Measurements from ENCODE around the gene NAGLU. TPM values are rescaled to one million over a fixed set of nuclear protein-coding genes. Genes with fewer than 3 reads are reported as not detected.

The NAGLU gene
- total and polyA plus RNA-seq, 9 donors: 15.4 to 24.1 (median 20.6) TPM

DNA sequence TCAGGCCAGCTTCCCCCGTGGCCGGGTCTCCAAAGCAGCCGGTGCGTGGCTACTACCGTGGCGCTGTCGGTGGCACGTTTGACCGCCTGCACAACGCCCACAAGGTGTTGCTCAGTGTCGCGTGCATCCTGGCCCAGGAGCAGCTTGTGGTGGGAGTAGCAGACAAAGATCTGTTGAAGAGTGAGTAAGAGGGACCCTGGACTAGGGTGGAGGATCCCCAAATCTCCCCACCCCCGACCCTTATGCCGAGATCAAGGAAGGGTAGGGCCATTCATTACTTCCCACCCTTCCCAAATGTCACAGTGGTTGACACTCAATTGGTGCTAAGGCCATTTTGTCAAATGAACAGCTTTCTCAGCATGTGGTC lies 27.1 kb downstream of the NAGLU start:
- DNase-seq: no peak
- H3K27ac ChIP-seq (ENCODE audit: low read length): peak overlapping the region; percentile 96
- 80% methylated on average over 12 of the region's 14 CpGs for WGBS (ENCODE audit: insufficient coverage)
- H3K36me3 ChIP-seq (ENCODE audit: control insufficient read depth, insufficient read depth, low read length): peaks cover 34% of the 10 kb centered on the region
- H3K4me3 ChIP-seq (ENCODE audit: low read length): peak overlapping the region; percentile 95
- H3K9me3 ChIP-seq (replicated peaks; ENCODE audit: control insufficient read depth, low read depth, low read length): no peaks in the 10 kb centered on the region
- peaks cover 40% of the 10 kb centered on the region for H3K4me1 ChIP-seq (ENCODE audit: control insufficient read depth, insufficient read depth, low read length)
- no peaks in the 10 kb centered on the region for H3K27me3 ChIP-seq (ENCODE audit: control insufficient read depth, insufficient read depth, low read length)

DNA sequence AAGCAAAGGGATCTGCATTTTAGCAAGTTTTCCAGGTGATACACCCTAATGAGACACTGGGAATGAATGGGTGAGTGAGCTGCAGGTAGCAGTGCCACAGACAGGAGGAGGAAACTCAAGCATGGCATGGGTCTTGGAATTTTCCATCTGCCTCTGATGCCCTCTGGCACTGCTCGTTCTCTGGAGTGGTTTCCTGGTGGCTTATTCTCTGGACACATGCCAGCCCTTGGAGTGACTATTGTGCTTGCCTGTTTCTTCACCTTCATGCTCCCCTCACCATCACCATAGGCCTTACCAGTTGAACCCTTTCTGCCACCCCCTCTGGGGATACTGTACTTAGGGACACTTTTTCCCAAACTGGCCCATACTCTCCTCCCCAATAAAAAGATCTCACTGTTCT lies 27.5 kb downstream of the NAGLU start:
- no peaks in the 10 kb centered on the region for H3K9me3 ChIP-seq (replicated peaks; ENCODE audit: control insufficient read depth, low read depth, low read length)
- DNase-seq: no peak
- peaks cover 44% of the 10 kb centered on the region for H3K4me1 ChIP-seq (ENCODE audit: control insufficient read depth, insufficient read depth, low read length)
- no peaks in the 10 kb centered on the region for H3K27me3 ChIP-seq (ENCODE audit: control insufficient read depth, insufficient read depth, low read length)
- peaks cover 38% of the 10 kb centered on the region for H3K36me3 ChIP-seq (ENCODE audit: control insufficient read depth, insufficient read depth, low read length)
- WGBS (ENCODE audit: insufficient coverage): 69% methylated on average over 1 of the region's 1 CpG
- no peak overlapping the region for H3K27ac ChIP-seq (ENCODE audit: low read length)
- no peak overlapping the region for H3K4me3 ChIP-seq (ENCODE audit: low read length)

DNA sequence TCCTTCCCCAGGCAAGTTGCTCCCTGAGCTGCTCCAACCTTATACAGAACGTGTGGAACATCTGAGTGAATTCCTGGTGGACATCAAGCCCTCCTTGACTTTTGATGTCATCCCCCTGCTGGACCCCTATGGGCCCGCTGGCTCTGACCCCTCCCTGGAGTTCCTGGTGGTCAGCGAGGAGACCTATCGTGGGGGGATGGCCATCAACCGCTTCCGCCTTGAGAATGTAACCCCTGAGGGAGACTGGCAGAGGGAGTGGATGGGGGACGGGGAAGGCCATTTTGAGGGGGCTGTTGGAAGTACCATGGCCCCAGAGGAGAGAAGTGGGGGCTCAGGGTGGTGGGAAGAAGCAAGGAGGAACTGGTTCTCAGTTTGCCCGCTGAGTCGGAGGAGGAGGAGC lies 27.9 kb downstream of the NAGLU start:
- H3K4me1 ChIP-seq (ENCODE audit: control insufficient read depth, insufficient read depth, low read length): peaks cover 44% of the 10 kb centered on the region
- H3K36me3 ChIP-seq (ENCODE audit: control insufficient read depth, insufficient read depth, low read length): peaks cover 42% of the 10 kb centered on the region
- H3K27me3 ChIP-seq (ENCODE audit: control insufficient read depth, insufficient read depth, low read length): no peaks in the 10 kb centered on the region
- no peak for DNase-seq
- no peaks in the 10 kb centered on the region for H3K9me3 ChIP-seq (replicated peaks; ENCODE audit: control insufficient read depth, low read depth, low read length)
- H3K27ac ChIP-seq (ENCODE audit: low read length): no peak overlapping the region
- WGBS (ENCODE audit: insufficient coverage): 75% methylated on average over 4 of the region's 9 CpGs
- H3K4me3 ChIP-seq (ENCODE audit: low read length): no peak overlapping the region

DNA sequence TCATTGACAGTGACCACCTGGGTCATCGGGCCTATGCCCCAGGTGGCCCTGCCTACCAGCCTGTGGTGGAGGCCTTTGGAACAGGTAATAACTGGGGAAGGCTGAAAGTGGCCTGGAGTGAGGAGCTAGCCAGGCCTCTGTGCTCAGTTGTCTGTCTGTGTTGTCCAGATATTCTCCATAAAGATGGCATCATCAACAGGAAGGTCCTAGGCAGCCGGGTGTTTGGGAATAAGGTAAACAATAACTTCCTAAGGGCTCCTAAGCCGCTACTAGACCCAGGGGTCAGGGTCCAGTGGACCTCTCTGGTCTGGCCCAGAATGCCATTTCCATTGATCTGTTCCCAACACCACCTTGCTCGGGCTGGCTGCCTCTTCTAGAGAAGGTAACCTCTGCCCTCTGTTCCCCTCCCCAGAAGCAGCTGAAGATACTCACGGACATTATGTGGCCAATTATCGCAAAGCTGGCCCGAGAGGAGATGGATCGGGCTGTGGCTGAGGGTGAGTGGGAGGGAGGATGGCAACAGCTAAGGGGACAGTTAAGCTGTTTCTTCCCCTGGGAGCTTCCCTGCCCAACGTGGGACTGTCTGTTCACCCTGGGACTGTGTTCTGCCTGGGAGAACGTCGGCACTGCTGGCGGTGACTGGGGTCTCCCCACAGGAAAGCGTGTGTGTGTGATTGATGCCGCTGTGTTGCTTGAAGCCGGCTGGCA lies 28.9 kb downstream of the NAGLU start:
- WGBS (ENCODE audit: insufficient coverage): 86% methylated on average over 5 of the region's 15 CpGs
- Histone ChIP-seq H3K27ac (ENCODE audit: low read length) (no peak overlapping the region), H3K36me3 (ENCODE audit: control insufficient read depth, insufficient read depth, low read length) (peaks cover 52% of the 10 kb centered on the region)

DNA sequence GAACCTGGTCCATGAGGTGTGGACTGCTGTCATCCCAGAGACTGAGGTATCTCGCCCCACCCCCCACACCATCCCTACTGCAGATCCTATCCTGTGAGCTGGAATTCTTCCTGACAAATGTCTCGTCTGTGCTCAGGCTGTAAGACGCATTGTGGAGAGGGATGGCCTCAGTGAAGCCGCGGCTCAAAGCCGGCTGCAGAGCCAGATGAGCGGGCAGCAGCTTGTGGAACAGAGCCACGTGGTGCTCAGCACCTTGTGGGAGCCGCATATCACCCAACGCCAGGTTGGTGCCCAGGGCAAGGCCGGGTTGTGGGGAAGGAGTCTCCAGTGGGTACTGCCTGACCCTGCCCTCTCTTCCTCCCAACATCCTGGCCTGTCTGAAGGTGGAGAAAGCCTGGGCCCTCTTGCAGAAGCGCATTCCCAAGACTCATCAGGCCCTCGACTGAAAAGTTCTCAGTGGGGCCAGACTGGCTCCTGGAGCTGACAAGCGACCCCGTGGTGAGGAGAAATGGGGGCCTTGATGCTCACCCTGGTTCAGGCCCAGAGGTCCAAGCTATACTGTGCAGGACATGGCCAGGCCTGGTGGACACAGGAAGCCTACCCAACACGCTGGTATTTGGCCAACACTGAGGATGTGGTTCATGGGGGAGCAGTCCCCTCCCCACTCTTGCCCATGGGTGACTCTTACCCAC lies 29.6 kb downstream of the NAGLU start:
- H3K27ac ChIP-seq (ENCODE audit: low read length): no peak overlapping the region
- WGBS (ENCODE audit: insufficient coverage): 91% methylated on average over 11 of the region's 16 CpGs
- H3K4me1 ChIP-seq (ENCODE audit: control insufficient read depth, insufficient read depth, low read length): peaks cover 44% of the 10 kb centered on the region

More for the DNA sequence above, 28.9 kb downstream of the NAGLU start:
- DNase-seq: no peak
- H3K4me3 ChIP-seq (ENCODE audit: low read length): no peak overlapping the region
- no peaks in the 10 kb centered on the region for H3K9me3 ChIP-seq (replicated peaks; ENCODE audit: control insufficient read depth, low read depth, low read length)
- H3K27me3 ChIP-seq (ENCODE audit: control insufficient read depth, insufficient read depth, low read length): no peaks in the 10 kb centered on the region
- peaks cover 44% of the 10 kb centered on the region for H3K4me1 ChIP-seq (ENCODE audit: control insufficient read depth, insufficient read depth, low read length)

DNA sequence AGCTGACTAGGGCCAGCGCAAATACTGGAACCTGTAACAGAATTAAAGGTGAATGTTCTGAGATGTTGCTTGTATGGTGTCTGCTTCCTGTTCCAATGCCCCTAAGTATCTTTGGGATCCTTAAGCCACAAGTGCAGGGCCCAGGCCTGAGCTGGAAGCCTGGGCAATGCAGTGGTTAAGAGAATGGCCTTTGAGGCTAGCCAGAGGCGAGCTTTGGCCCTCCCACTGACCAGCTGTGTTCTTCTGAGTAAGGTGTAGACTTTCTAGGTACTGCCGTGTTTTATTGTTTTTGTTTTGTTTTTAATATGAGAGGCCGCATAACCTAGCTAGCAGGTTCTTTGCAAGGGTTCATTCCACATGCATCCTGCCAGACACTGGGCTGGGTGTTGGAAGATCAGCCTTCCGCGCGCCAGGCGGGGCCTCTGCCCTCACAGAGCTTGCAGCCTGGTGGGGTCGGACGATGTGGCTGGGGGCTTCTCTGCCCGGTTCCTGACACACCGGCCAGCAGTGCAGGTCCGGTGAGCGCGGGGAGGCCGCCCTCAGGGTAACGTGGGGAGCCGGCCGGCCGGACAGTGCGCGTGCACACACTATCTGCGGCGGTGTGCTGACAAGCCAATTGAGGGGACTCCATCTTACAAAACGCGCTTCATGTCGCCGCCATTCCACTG lies 30.3 kb downstream of the NAGLU start:
- peak overlapping the region; percentile 74 for H3K27ac ChIP-seq (ENCODE audit: low read length)
- H3K36me3 ChIP-seq (ENCODE audit: control insufficient read depth, insufficient read depth, low read length): peaks cover 64% of the 10 kb centered on the region
- WGBS (ENCODE audit: insufficient coverage): 23% methylated on average over 20 of the region's 28 CpGs
- no peak for DNase-seq
- no peaks in the 10 kb centered on the region for H3K9me3 ChIP-seq (replicated peaks; ENCODE audit: control insufficient read depth, low read depth, low read length)
- peaks cover 41% of the 10 kb centered on the region for H3K4me1 ChIP-seq (ENCODE audit: control insufficient read depth, insufficient read depth, low read length)
- H3K4me3 ChIP-seq (ENCODE audit: low read length): peak overlapping the region; percentile 97
- H3K27me3 ChIP-seq (ENCODE audit: control insufficient read depth, insufficient read depth, low read length): no peaks in the 10 kb centered on the region

More for the DNA sequence above, 29.6 kb downstream of the NAGLU start:
- H3K36me3 ChIP-seq (ENCODE audit: control insufficient read depth, insufficient read depth, low read length): peaks cover 58% of the 10 kb centered on the region
- no peak overlapping the region for H3K4me3 ChIP-seq (ENCODE audit: low read length)
- H3K9me3 ChIP-seq (replicated peaks; ENCODE audit: control insufficient read depth, low read depth, low read length): no peaks in the 10 kb centered on the region
- DNase-seq: no peak
- no peaks in the 10 kb centered on the region for H3K27me3 ChIP-seq (ENCODE audit: control insufficient read depth, insufficient read depth, low read length)

DNA sequence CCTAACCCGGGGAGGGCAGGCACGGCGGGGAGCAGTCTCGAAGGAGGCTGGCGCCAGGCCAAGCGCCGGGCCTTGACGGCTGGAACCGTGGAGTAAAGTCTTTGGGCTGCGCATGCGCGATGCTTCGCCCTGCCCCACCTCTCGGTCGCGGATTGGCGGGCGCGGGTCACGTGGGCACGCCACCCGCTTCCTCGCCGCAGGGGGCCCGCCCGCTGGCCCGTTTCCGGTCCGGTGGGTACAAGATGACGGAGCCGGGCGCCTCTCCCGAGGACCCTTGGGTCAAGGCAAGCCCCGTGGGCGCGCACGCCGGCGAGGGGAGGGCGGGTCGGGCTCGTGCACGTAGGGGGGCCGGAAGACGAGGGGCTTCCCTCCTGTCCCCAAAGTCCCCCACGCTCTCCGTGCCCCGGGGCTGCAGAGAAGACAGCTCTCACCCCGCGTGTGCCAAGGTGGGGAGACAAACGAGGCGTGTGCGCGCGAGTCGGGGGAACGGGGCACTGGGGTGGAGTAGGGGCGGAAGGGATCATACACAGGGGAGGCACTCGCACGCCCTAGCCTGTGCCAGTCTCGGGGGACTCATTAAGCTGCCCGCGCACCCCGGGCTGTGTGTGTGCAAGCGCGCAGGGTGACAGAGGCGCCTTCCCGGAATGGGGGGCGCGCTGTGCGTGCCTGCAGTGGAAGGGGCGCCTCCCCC lies 31.0 kb downstream of the NAGLU start, which contains the start of gene MLX:
Gene MLX (plus strand): TSS at position 218 of the 691 bp plus-strand sequence. CDS start 25 bp downstream, at position 243.
- Histone ChIP-seq H3K4me1 (ENCODE audit: control insufficient read depth, insufficient read depth, low read length) (peaks cover 37% of the 10 kb centered on the region), H3K27me3 (ENCODE audit: control insufficient read depth, insufficient read depth, low read length) (no peaks in the 10 kb centered on the region), H3K4me3 (ENCODE audit: low read length) (peak within 1 kb of the TSS; percentile 97), H3K27ac (ENCODE audit: low read length) (peak within 1 kb of the TSS; percentile 77), H3K9me3 (replicated peaks; ENCODE audit: control insufficient read depth, low read depth, low read length) (no peaks in the 10 kb centered on the region), H3K36me3 (ENCODE audit: control insufficient read depth, insufficient read depth, low read length) (peaks cover 71% of the 10 kb centered on the region)
- DNase-seq: peak; percentile 94
- 0% methylated on average over 61 of the region's 72 CpGs for WGBS (ENCODE audit: insufficient coverage)

DNA sequence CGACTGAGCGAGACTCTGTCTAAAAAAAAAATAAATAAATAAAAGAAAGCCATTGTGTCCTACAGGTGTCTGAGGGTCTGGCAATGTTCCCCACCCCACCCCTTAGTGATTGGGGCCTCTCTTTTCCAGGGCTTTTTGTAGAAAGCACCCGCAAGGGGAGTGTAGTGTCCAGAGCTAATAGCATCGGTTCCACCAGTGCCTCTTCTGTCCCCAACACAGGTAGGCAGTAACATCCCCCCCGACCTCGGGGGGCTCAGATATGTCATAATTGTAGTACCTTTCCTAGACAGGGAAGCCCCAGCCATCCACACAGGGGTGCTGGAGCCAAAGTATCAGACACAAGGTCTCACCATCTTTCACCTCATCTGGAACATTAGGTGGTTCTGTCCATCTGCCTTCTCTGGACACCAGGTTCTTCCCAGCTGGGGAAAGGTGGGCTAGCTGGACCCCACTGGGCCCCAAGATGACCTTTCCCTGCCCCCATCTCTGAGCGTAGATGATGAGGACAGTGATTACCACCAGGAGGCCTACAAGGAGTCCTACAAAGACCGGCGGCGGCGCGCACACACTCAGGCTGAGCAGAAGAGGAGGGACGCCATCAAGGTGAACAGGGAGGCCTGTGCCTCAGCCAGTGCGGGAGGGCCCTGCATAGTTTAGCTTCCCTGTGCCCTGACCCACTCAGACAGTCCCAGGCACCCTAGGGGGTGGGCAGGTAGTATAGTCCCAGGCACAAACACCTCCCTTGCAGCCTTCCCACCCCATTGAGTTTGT lies 32.5 kb downstream of the NAGLU start:
- H3K36me3 ChIP-seq (ENCODE audit: control insufficient read depth, insufficient read depth, low read length): peaks cover 83% of the 10 kb centered on the region
- H3K27me3 ChIP-seq (ENCODE audit: control insufficient read depth, insufficient read depth, low read length): no peaks in the 10 kb centered on the region
- WGBS (ENCODE audit: insufficient coverage): 100% methylated on average over 1 of the region's 14 CpGs
- H3K4me3 ChIP-seq (ENCODE audit: low read length): no peak overlapping the region
- H3K4me1 ChIP-seq (ENCODE audit: control insufficient read depth, insufficient read depth, low read length): peaks cover 26% of the 10 kb centered on the region
- no peaks in the 10 kb centered on the region for H3K9me3 ChIP-seq (replicated peaks; ENCODE audit: control insufficient read depth, low read depth, low read length)
- DNase-seq: no peak
- no peak overlapping the region for H3K27ac ChIP-seq (ENCODE audit: low read length)

DNA sequence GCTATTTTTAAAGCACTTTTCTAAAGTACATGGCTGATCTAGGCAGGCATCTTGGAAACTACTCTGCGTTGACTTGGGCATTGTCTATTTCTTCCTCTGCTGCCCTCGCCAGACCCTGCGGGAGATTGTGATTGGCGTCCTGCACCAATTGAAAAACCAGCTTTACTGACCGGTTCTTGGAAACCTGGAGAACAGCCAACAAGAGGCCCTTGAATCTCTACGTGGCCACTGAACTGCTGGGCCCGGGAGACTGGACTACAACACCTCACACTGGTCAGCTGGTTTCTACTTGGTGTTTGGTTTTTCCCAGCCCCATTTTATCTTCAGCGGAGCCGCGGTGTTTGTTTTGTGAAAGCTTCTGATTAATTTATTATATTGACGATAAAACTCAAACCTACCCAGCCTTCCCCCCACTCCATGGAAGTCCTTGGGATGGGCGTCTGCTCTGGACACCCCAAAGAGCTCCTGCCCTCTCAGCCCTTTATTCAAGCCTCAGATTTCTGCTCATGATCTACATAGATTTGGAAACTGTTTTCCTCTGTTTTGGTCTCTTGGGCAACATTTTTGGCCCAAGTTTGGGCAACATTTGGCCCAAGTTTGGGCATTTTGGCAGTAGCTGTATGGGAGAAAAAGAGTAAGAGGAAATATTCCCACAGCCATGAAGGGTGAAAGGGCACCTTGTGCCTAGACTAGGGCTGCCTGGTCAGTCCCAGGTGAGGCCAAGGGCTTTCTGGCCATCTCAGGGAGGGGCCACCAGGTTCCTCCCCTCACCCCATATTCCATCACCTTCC lies 35.6 kb downstream of the NAGLU start:
- Histone ChIP-seq H3K9me3 (replicated peaks; ENCODE audit: control insufficient read depth, low read depth, low read length) (no peaks in the 10 kb centered on the region), H3K4me1 (ENCODE audit: control insufficient read depth, insufficient read depth, low read length) (peaks cover 12% of the 10 kb centered on the region), H3K27me3 (ENCODE audit: control insufficient read depth, insufficient read depth, low read length) (no peaks in the 10 kb centered on the region), H3K4me3 (ENCODE audit: low read length) (no peak overlapping the region), H3K27ac (ENCODE audit: low read length) (no peak overlapping the region), H3K36me3 (ENCODE audit: control insufficient read depth, insufficient read depth, low read length) (peaks cover 70% of the 10 kb centered on the region)
- 72% methylated on average over 5 of the region's 12 CpGs for WGBS (ENCODE audit: insufficient coverage)
- DNase-seq: no peak
